GM12865 (cell line): Measurements from ENCODE around the gene CUX1.

Experiments
- DNase-seq: peaks from one replicate; pipeline ENCODE4 v3.0.0; 2010; ENCODE audit warnings: low read depth
- H3K4me3 ChIP-seq: 2 replicates; pipeline ENCODE4 v1.5.1; 2011; ENCODE audit warnings: mild to moderate bottlenecking, low read depth, low read length, control low read depth
- CTCF ChIP-seq: IDR thresholded peaks from 2 replicates; pipeline ENCODE4 v1.5.1; 2011; ENCODE audit warnings: low read length, control low read depth, low read depth, inconsistent platforms; ENCODE audit not compliant: insufficient read depth; ENCODE audit errors: missing control alignments

The CUX1 gene

GRCh38 chr7:102184303-102184702 is 366.9 kb downstream of the CUX1 start:
- no peak for TF ChIP-seq CTCF
- no peak for DNase-seq
- H3K4me3 ChIP-seq, result no peak overlapping the region

- no peak overlapping the region for H3K4me3 ChIP-seq
- TF ChIP-seq CTCF, result no peak
- no peak for DNase-seq
Observed at GRCh38 chr7:102185796-102186195, 368.4 kb downstream of the CUX1 start.

GRCh38 chr7:102186306-102186705 is 368.9 kb downstream of the CUX1 start:
- no peak for DNase-seq
- TF ChIP-seq CTCF, result no peak
- H3K4me3 ChIP-seq, result no peak overlapping the region

GRCh38 chr7:102188746-102189145 is 371.3 kb downstream of the CUX1 start:
- no peak overlapping the region for H3K4me3 ChIP-seq
- no peak for TF ChIP-seq CTCF
- no peak for DNase-seq

GRCh38 chr7:102189756-102190155 is 372.3 kb downstream of the CUX1 start:
- no peak overlapping the region for H3K4me3 ChIP-seq
- DNase-seq, result no peak
- TF ChIP-seq CTCF, result no peak

- H3K4me3 ChIP-seq, result no peak overlapping the region
- no peak for DNase-seq
- no peak for TF ChIP-seq CTCF
Observed at GRCh38 chr7:102190776-102191350, 373.4 kb downstream of the CUX1 start.
